Body of pancreas (tissue), 4 donors: ENCODE measurements around the gene ADGRL1.
"Not testable (repeated sequence)": the region's sequence is repeated elsewhere in the genome, so short reads cannot be mapped to it uniquely, and the experiment has no call there.

Experiments used
- POLR2A ChIP-seq, 3 donors: fragments of 450-650 bp; IDR thresholded peaks; one replicate each; pipeline ENCODE4 v1.6.1; 2016; ENCODE audit warnings: antibody characterized with exemption in 3 of 3, mild to moderate bottlenecking in 2 of 3
- TF ChIP-seq, protein P1 (sequence below), 7 experiments: fragments of 450-650 bp in 4 of 7; fragments of 200-600 bp in 3 of 7; sonication (generic) in 3 of 7; IDR thresholded peaks; one replicate each; pipeline ENCODE4 v1.5.1; 2016 to 2019; ENCODE audit warnings: antibody characterized with exemption in 7 of 7

- TF ChIP-seq, protein P1, sequence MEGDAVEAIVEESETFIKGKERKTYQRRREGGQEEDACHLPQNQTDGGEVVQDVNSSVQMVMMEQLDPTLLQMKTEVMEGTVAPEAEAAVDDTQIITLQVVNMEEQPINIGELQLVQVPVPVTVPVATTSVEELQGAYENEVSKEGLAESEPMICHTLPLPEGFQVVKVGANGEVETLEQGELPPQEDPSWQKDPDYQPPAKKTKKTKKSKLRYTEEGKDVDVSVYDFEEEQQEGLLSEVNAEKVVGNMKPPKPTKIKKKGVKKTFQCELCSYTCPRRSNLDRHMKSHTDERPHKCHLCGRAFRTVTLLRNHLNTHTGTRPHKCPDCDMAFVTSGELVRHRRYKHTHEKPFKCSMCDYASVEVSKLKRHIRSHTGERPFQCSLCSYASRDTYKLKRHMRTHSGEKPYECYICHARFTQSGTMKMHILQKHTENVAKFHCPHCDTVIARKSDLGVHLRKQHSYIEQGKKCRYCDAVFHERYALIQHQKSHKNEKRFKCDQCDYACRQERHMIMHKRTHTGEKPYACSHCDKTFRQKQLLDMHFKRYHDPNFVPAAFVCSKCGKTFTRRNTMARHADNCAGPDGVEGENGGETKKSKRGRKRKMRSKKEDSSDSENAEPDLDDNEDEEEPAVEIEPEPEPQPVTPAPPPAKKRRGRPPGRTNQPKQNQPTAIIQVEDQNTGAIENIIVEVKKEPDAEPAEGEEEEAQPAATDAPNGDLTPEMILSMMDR (IDR thresholded peaks at IDR 0.05): not testable (repeated sequence)
- TF ChIP-seq POLR2A (IDR thresholded peaks at IDR 0.05): not testable (repeated sequence)
Observed at GRCh38 chr19:14247205-14247547, 41.2 kb upstream of the ADGRL1 start.
